ENCODE results near the gene IL1RAPL2. TPM values are rescaled to one million over a fixed set of nuclear protein-coding genes. Genes with fewer than 3 reads are reported as not detected.
"Not testable (repeated sequence)": the region's sequence is repeated elsewhere in the genome, so short reads cannot be mapped to it uniquely, and the experiment has no call there.

Gene IL1RAPL2
- polyA plus RNA-seq, 3 donors, result 1.1 to 1.5 (median 1.3) TPM

GRCh38 chrX:105765691-105766090, 1199.7 kb downstream of the IL1RAPL2 start:
- DNase-seq (ENCODE audit: extremely low read depth in 1 of 11, low read depth in 9 of 11, low spot score in 4 of 11), result no peak

DNA sequence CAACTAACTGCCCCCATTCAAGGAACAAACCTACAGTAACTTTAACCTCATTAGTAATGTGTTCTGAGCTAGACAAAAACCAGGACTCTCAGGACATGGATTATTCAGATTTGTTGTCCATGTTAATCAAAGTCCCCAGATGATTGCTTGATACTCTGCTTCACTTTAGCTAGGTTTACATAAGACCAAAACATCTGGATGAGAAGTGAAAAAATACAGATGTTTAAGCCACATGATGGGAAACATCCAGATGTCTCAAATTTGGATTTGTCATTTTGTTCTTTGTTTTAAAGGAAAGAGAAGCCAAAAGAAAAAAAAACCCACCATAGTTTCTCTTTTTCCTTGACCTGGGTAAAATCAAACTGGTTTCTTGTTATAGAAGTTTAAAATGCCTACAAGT, 1207.8 kb downstream of the IL1RAPL2 start:
- DNase-seq (ENCODE audit: extremely low read depth in 1 of 11, low read depth in 9 of 11, low spot score in 4 of 11), result no peak

GRCh38 chrX:105775679-105776078, 1209.7 kb downstream of the IL1RAPL2 start:
- no peak for DNase-seq (ENCODE audit: extremely low read depth in 1 of 11, low read depth in 9 of 11, low spot score in 4 of 11)

GRCh38 chrX:105781804-105782203, 1215.8 kb downstream of the IL1RAPL2 start:
- no peak for DNase-seq (ENCODE audit: extremely low read depth in 1 of 11, low read depth in 9 of 11, low spot score in 4 of 11)

DNA sequence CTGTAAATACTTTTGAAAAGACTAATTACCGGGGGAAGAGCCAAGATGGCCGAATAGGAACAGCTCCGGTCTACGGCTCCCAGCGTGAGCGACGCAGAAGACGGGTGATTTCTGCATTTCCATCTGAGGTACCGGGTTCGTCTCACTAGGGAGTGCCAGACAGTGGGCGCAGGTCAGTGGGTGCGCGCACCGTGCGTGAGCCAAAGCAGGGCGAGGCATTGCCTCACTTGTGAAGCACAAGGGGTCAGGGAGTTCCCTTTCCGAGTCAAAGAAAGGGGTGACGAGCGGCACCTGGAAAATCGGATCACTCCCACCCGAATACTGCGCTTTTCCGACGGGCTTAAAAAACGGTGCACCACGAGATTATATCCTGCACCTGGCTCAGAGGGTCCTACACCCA, 1230.9 kb downstream of the IL1RAPL2 start:
- DNase-seq (ENCODE audit: extremely low read depth in 1 of 11, low read depth in 9 of 11, low spot score in 4 of 11), result not testable (repeated sequence)

DNA sequence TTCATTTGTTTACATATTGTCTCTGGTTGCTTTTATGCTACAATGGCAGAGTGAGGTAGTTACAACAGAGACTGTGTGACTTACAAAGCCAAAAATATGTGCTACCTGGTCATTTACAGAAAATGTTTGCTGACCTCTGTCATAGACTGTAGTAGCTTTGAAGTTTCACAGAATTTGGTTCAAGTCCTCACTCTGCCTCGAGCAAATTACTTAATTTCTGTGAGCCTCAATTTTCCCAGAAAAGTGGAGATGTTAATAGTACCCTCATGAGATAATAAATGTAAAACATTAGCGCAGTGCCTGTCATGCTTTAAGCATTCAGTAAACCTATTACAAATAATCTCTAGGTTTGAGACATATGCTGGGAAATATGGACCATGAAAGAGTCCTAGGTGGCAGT, 1237.9 kb downstream of the IL1RAPL2 start:
- no peak for DNase-seq (ENCODE audit: extremely low read depth in 1 of 11, low read depth in 9 of 11, low spot score in 4 of 11)

DNA sequence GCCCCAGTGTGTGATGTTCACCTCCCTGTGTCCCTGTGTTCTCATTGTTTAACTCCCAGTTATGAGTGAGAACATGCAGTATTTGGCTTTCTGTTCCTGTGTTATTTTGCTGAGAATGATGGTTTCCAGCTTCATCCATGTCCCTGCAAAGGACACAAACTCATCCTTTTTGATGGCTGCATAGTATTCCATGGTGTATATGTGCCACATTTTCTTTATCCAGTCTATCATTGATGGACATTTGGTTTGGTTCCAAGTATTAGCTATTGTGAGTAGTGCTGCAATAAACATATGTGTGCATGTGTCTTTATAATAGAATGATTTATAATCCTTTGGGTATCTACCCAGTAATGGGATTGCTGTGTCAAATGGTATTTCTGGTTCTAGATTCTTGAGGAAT, 1239.7 kb downstream of the IL1RAPL2 start:
- not testable (repeated sequence) for DNase-seq (ENCODE audit: extremely low read depth in 1 of 11, low read depth in 9 of 11, low spot score in 4 of 11)

- no peak for DNase-seq (ENCODE audit: extremely low read depth in 1 of 11, low read depth in 9 of 11, low spot score in 4 of 11)
Measured at GRCh38 chrX:105816517-105816916, 1250.5 kb downstream of the IL1RAPL2 start.
